Spleen (tissue), 7 donors: ENCODE data around the gene PERM1.

Experiments used
- POLR2A ChIP-seq, 3 donors: fragments of 450-650 bp; IDR thresholded peaks; one replicate each; pipeline ENCODE4 v1.5.1; 2017; ENCODE audit warnings: antibody characterized with exemption in 3 of 3, mild to moderate bottlenecking in 1 of 3
- TF ChIP-seq, protein P1 (sequence below), 11 experiments: fragments of 200-600 bp in 7 of 11; fragments of 450-650 bp in 4 of 11; sonication (generic) in 4 of 11; IDR thresholded peaks in 8 of 11; conservative IDR thresholded peaks in 3 of 11; 1 replicate in 7 of 11; 2 replicates in 4 of 11; pipeline versions ENCODE4 v1.4.0 to v1.8.0; 2016 to 2021; ENCODE audit warnings: antibody characterized with exemption in 11 of 11, inconsistent platforms in 4 of 11, mild to moderate bottlenecking in 1 of 11
- donor health status: DM: no; HTN: no; CAD: no; lungs with moderate emphysema.
- donor health status: DM: no; HTN: no; CAD: no.
- donor health status: DM: no; HTN: no; CAD: no.

DNA sequence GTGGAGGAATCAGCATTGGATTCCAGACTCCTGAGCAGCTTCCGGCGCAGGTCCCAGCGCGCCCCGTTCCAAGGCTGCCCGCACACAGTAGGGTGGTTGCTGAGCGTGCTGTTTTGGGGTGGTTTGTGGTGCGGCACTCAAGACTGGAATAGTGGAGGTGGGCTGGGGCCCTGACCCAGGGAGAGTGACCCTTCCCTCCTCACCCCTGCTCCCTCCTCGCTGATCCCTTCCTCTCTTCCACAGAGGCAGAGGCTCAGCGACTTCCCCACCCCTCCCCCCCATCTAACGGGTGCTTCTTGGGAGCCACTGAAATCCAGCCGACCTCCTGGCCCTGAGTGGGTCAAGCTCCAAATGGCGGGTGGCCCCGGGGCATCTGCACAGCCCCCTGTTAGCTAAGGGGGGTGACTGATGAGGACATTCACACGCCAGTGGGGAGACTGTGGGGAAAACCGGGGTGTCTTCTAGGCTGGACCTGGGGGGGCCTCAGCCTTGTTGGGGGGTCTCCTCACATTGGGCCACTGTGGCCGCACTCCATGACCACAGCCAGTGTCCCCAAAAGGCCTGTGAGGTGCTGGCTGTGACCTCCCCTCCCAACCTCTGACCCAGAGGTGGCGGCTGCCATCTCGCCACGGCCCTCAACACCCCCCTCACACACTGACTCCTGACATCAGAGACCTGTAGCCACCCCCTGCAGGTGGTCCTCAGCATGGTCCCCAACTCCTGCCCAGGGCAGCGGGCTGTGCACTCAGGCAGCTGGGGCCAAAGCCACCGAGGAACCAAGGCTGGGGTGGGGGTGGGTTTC lies 21.9 kb upstream of the PERM1 start:
- TF ChIP-seq, protein P1, sequence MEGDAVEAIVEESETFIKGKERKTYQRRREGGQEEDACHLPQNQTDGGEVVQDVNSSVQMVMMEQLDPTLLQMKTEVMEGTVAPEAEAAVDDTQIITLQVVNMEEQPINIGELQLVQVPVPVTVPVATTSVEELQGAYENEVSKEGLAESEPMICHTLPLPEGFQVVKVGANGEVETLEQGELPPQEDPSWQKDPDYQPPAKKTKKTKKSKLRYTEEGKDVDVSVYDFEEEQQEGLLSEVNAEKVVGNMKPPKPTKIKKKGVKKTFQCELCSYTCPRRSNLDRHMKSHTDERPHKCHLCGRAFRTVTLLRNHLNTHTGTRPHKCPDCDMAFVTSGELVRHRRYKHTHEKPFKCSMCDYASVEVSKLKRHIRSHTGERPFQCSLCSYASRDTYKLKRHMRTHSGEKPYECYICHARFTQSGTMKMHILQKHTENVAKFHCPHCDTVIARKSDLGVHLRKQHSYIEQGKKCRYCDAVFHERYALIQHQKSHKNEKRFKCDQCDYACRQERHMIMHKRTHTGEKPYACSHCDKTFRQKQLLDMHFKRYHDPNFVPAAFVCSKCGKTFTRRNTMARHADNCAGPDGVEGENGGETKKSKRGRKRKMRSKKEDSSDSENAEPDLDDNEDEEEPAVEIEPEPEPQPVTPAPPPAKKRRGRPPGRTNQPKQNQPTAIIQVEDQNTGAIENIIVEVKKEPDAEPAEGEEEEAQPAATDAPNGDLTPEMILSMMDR (IDR thresholded peaks at IDR 0.05 in 8 of 11, conservative IDR thresholded peaks at IDR 0.05 in 3 of 11): no peak
- TF ChIP-seq POLR2A (IDR thresholded peaks at IDR 0.05): no peak
